Motor neuron (in vitro differentiated cells): ENCODE results near the gene SFXN1. TPM values are rescaled to one million over a fixed set of nuclear protein-coding genes. Genes with fewer than 3 reads are reported as not detected.

Experiments used
- ATAC-seq, 8 experiments: fragments of 200-7000 bp; cut with Tn5 transposase; replicated peaks in 6 of 8; 2 replicates each; pipeline ENCODE4 v1.8.0; 2021; ENCODE audit warnings: mild to moderate bottlenecking in 8 of 8, moderate library complexity in 8 of 8
- H3K27ac ChIP-seq, 2 donors: fragments of 250-450 bp; sonication (Bioruptor Pico); 2 replicates each; pipeline ENCODE4 v1.9.0; 2021; ENCODE audit warnings: antibody characterized with exemption in 2 of 2, mild to moderate bottlenecking in 2 of 2, moderate library complexity in 1 of 2
- H3K4me1 ChIP-seq, 2 donors: fragments of 250-450 bp; sonication (Bioruptor Pico); replicated peaks in 1 of 2; 2 replicates each; pipeline ENCODE4 v1.6.1; 2021; ENCODE audit warnings: antibody characterized with exemption in 2 of 2, mild to moderate bottlenecking in 2 of 2, moderate library complexity in 1 of 2
- H3K4me3 ChIP-seq, 5 donors: fragments of 250-450 bp; sonication (Bioruptor Pico); 2 replicates each; pipeline ENCODE4 v1.9.0; 2021; ENCODE audit warnings: antibody characterized with exemption in 5 of 5, mild to moderate bottlenecking in 5 of 5, moderate library complexity in 4 of 5
- WGBS, 10 experiments: fragments of 450-650 bp; shearing (Covaris generic); methylation state at CpG; one replicate each; pipeline ENCODE4 v1.0.0; 2022; 5-methylcytosine and 5-hydroxymethylcytosine counted together
- in situ Hi-C, 9 experiments: fragments of 400-800 bp; cut with MboI; loops; one replicate each; pipeline ENCODE4 v1.15.0; 2021; ENCODE audit warnings: low sequenced_read_pairs in 9 of 9, low pct_unique_long_range_greater_than_20kb in 2 of 9; ENCODE audit not compliant: unreplicated experiment in 9 of 9
- total RNA-seq, 8 experiments: library from RNA; unstranded; fragments of 300-600 nt; gene quantifications; 2 replicates each; pipeline versions ENCODE4 v1.2.3 to v1.2.4, GENCODE V29; 2022

Gene SFXN1
- total RNA-seq, 8 experiments from 2014 or later: 35.4 to 77.0 (median 64.1) TPM

GRCh38 chr5:175576591-175576990, 98.2 kb downstream of the SFXN1 start:
- Histone ChIP-seq H3K4me3 (no peak overlapping the region), H3K4me1 (no peaks in the 10 kb centered on the region), H3K27ac (no peak overlapping the region)
- in situ Hi-C loops: no loop called here
- WGBS, 10 experiments: 56 to 100% (median 82%) methylated on average over 2 to 6 of the region's 6 CpGs; no CpG with 5 or more reads in 3 of the 10 experiments
- ATAC-seq: no peak

Other genes with a start within 250 kb of the SFXN1 start
- 10 to 100 TPM in 1 of 8 experiments, 1 to 10 TPM in 3, under 1 TPM in 4; 0.08 to 18.5 (median 1.3) TPM for gene DRD1, start 34.4 kb upstream of the SFXN1 start, total RNA-seq
- gene HRH2, start 179.5 kb downstream of the SFXN1 start, total RNA-seq: 1 to 10 TPM in 3 of 8 experiments, under 1 TPM in 5; 0.42 to 7.2 (median 0.68) TPM